ENCODE measurements around the gene PLEKHG4B.

Gene PLEKHG4B

GRCh38 chr5:77546-77945, 14.4 kb upstream of the PLEKHG4B start:
- H3K36me3 ChIP-seq (ENCODE audit: insufficient read depth, low read length), result no peaks in the 10 kb centered on the region
- H3K4me1 ChIP-seq (ENCODE audit: insufficient read depth, low read length), result no peaks in the 10 kb centered on the region
- no peaks in the 10 kb centered on the region for H3K27me3 ChIP-seq (ENCODE audit: control insufficient read depth in 1 of 2, insufficient read depth in 2 of 2, low read length in 2 of 2)
- no peak overlapping the region for H3K9ac ChIP-seq (ENCODE audit: low read length)
- no peak overlapping the region for H3K4me3 ChIP-seq (ENCODE audit: low read depth in 1 of 2, low read length in 2 of 2)
- H3K27ac ChIP-seq (ENCODE audit: low read depth, low read length), result no peak overlapping the region
- no peaks in the 10 kb centered on the region for H3K9me3 ChIP-seq (ENCODE audit: low read length)

DNA sequence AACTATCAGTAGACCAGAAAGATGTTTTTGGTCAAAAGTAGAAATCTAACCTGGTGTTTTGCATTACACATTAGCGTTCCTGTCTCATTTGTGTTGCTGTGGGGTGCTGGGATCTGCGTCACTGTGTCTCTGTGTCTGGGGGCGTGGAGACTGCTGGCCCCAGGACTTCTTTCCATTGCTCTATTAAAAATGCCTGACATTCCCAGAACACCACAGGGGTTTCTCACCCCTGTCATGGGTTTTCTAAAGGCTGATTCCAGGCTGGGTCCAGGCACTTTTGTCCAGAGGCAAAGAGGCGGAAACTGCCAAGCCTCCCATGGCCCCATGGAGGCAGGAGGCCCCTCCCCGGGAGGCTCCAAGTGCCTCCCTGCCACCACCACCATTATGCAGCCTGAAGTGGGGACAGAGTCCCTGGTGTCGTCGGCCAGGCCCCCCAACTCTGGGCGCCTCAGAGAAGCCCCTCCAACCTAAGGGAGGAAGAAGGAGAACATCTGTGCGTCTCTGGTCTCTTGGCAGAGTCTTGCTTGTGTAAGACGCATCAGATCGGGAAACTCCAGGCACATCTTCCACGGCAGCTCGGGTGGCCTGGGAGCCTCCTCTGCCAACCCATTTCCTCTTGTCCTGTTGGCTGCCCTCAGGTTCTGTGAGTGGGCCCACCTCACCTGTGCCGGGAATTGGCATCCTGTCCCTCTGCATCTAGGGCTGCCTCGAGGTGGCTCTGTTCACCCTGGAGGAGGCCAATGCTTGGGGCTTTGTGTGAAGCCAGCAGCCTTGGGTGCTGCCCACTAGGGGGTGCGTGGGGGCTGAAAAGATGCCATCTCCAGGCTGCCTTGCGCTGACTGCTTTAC, 13.8 kb upstream of the PLEKHG4B start:
- H3K4me1 ChIP-seq (ENCODE audit: insufficient read depth, low read length), result no peaks in the 10 kb centered on the region
- H3K27ac ChIP-seq (ENCODE audit: low read depth, low read length), result no peak overlapping the region
- H3K36me3 ChIP-seq (ENCODE audit: insufficient read depth, low read length), result no peaks in the 10 kb centered on the region
- no peaks in the 10 kb centered on the region for H3K27me3 ChIP-seq (ENCODE audit: control insufficient read depth in 1 of 2, insufficient read depth in 2 of 2, low read length in 2 of 2)
- H3K9ac ChIP-seq (ENCODE audit: low read length), result no peak overlapping the region
- H3K4me3 ChIP-seq (ENCODE audit: low read depth in 1 of 2, low read length in 2 of 2), result no peak overlapping the region
- H3K9me3 ChIP-seq (ENCODE audit: low read length), result no peaks in the 10 kb centered on the region

- H3K4me1 ChIP-seq (ENCODE audit: insufficient read depth, low read length), result no peaks in the 10 kb centered on the region
- no peaks in the 10 kb centered on the region for H3K9me3 ChIP-seq (ENCODE audit: low read length)
- H3K27me3 ChIP-seq (ENCODE audit: control insufficient read depth in 1 of 2, insufficient read depth in 2 of 2, low read length in 2 of 2), result no peaks in the 10 kb centered on the region
- H3K36me3 ChIP-seq (ENCODE audit: insufficient read depth, low read length), result no peaks in the 10 kb centered on the region
- H3K9ac ChIP-seq (ENCODE audit: low read length), result no peak overlapping the region
- no peak overlapping the region for H3K27ac ChIP-seq (ENCODE audit: low read depth, low read length)
- H3K4me3 ChIP-seq (ENCODE audit: low read depth in 1 of 2, low read length in 2 of 2), result no peak overlapping the region
Measured at GRCh38 chr5:78805-79149, 13.2 kb upstream of the PLEKHG4B start.

GRCh38 chr5:79263-79662, 12.7 kb upstream of the PLEKHG4B start:
- Histone ChIP-seq H3K4me1 (ENCODE audit: insufficient read depth, low read length) (no peaks in the 10 kb centered on the region), H3K9me3 (ENCODE audit: low read length) (no peaks in the 10 kb centered on the region), H3K27me3 (ENCODE audit: control insufficient read depth in 1 of 2, insufficient read depth in 2 of 2, low read length in 2 of 2) (no peaks in the 10 kb centered on the region), H3K36me3 (ENCODE audit: insufficient read depth, low read length) (no peaks in the 10 kb centered on the region), H3K4me3 (ENCODE audit: low read depth in 1 of 2, low read length in 2 of 2) (no peak overlapping the region), H3K27ac (ENCODE audit: low read depth, low read length) (no peak overlapping the region), H3K9ac (ENCODE audit: low read length) (no peak overlapping the region)

DNA sequence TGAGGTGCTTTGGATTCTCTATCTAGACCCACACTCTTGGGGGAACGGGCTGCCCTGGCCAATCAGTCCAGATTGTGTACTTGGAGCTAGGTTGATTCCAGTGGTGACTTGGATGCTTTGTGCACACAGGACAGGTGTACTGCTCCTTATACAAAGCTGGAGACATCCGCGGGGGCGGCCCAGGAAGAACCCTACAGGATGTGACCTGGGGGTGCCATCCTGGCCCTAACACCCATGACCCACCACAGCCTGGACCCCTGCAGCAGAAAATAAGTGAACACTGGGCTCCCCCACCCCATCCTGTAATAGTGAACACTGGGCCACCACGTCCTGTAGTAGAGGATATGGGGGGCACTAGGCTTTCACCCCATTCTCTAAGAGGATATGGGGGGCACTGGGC, 12.1 kb upstream of the PLEKHG4B start:
- H3K9me3 ChIP-seq (ENCODE audit: low read length), result no peaks in the 10 kb centered on the region
- no peak overlapping the region for H3K4me3 ChIP-seq (ENCODE audit: low read depth in 1 of 2, low read length in 2 of 2)
- H3K36me3 ChIP-seq (ENCODE audit: insufficient read depth, low read length), result no peaks in the 10 kb centered on the region
- H3K9ac ChIP-seq (ENCODE audit: low read length), result no peak overlapping the region
- no peak overlapping the region for H3K27ac ChIP-seq (ENCODE audit: low read depth, low read length)
- no peaks in the 10 kb centered on the region for H3K4me1 ChIP-seq (ENCODE audit: insufficient read depth, low read length)
- no peaks in the 10 kb centered on the region for H3K27me3 ChIP-seq (ENCODE audit: control insufficient read depth in 1 of 2, insufficient read depth in 2 of 2, low read length in 2 of 2)

- H3K27ac ChIP-seq (ENCODE audit: low read depth, low read length), result no peak overlapping the region
- no peaks in the 10 kb centered on the region for H3K4me1 ChIP-seq (ENCODE audit: insufficient read depth, low read length)
- H3K4me3 ChIP-seq (ENCODE audit: low read depth in 1 of 2, low read length in 2 of 2), result no peak overlapping the region
- no peaks in the 10 kb centered on the region for H3K9me3 ChIP-seq (ENCODE audit: low read length)
- H3K9ac ChIP-seq (ENCODE audit: low read length), result no peak overlapping the region
- H3K27me3 ChIP-seq (ENCODE audit: control insufficient read depth in 1 of 2, insufficient read depth in 2 of 2, low read length in 2 of 2), result no peaks in the 10 kb centered on the region
- H3K36me3 ChIP-seq (ENCODE audit: insufficient read depth, low read length), result no peaks in the 10 kb centered on the region
Measured at GRCh38 chr5:81391-82021, 10.5 kb upstream of the PLEKHG4B start.

DNA sequence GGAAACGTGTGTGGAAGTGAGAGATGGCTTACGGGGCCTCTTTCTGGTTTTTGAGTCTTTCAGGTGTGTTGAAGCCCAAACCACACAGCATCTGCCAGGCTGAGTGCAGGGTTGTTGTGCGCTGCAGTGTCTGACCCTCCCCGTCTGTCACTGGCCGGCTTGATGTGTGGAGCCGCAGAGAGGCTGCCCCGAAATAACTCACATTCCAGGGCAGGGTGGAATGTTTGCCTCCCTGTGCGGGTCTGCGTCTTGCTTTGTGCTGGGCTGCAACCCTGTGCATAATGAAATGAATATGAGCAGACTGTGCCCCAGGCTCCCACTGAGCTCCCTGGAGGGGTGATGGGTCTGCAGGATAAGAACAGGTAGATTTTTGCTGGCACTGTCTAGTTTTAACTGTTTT, 9.9 kb upstream of the PLEKHG4B start:
- Histone ChIP-seq H3K9ac (ENCODE audit: low read length) (no peak overlapping the region), H3K27me3 (ENCODE audit: control insufficient read depth in 1 of 2, insufficient read depth in 2 of 2, low read length in 2 of 2) (no peaks in the 10 kb centered on the region), H3K27ac (ENCODE audit: low read depth, low read length) (no peak overlapping the region), H3K4me1 (ENCODE audit: insufficient read depth, low read length) (no peaks in the 10 kb centered on the region), H3K9me3 (ENCODE audit: low read length) (no peaks in the 10 kb centered on the region), H3K36me3 (ENCODE audit: insufficient read depth, low read length) (no peaks in the 10 kb centered on the region), H3K4me3 (ENCODE audit: low read depth in 1 of 2, low read length in 2 of 2) (no peak overlapping the region)

- H3K36me3 ChIP-seq (ENCODE audit: insufficient read depth, low read length), result no peaks in the 10 kb centered on the region
- H3K4me1 ChIP-seq (ENCODE audit: insufficient read depth, low read length), result no peaks in the 10 kb centered on the region
- H3K27ac ChIP-seq (ENCODE audit: low read depth, low read length), result no peak overlapping the region
- H3K27me3 ChIP-seq (ENCODE audit: control insufficient read depth in 1 of 2, insufficient read depth in 2 of 2, low read length in 2 of 2), result no peaks in the 10 kb centered on the region
- no peaks in the 10 kb centered on the region for H3K9me3 ChIP-seq (ENCODE audit: low read length)
- no peak overlapping the region for H3K9ac ChIP-seq (ENCODE audit: low read length)
- no peak overlapping the region for H3K4me3 ChIP-seq (ENCODE audit: low read depth in 1 of 2, low read length in 2 of 2)
Measured at GRCh38 chr5:82570-82969, 9.4 kb upstream of the PLEKHG4B start.

- no peak overlapping the region for H3K27ac ChIP-seq (ENCODE audit: low read depth, low read length)
- no peaks in the 10 kb centered on the region for H3K4me1 ChIP-seq (ENCODE audit: insufficient read depth, low read length)
- H3K36me3 ChIP-seq (ENCODE audit: insufficient read depth, low read length), result no peaks in the 10 kb centered on the region
- no peaks in the 10 kb centered on the region for H3K9me3 ChIP-seq (ENCODE audit: low read length)
- no peaks in the 10 kb centered on the region for H3K27me3 ChIP-seq (ENCODE audit: control insufficient read depth in 1 of 2, insufficient read depth in 2 of 2, low read length in 2 of 2)
- H3K4me3 ChIP-seq (ENCODE audit: low read depth in 1 of 2, low read length in 2 of 2), result no peak overlapping the region
- H3K9ac ChIP-seq (ENCODE audit: low read length), result no peak overlapping the region
Measured at GRCh38 chr5:83029-83428, 8.9 kb upstream of the PLEKHG4B start.

- no peak overlapping the region for H3K27ac ChIP-seq (ENCODE audit: low read depth, low read length)
- no peak overlapping the region for H3K9ac ChIP-seq (ENCODE audit: low read length)
- H3K27me3 ChIP-seq (ENCODE audit: control insufficient read depth in 1 of 2, insufficient read depth in 2 of 2, low read length in 2 of 2), result peaks cover 2 to 7% of the 10 kb centered on the region in 2 donors
- H3K9me3 ChIP-seq (ENCODE audit: low read length), result no peaks in the 10 kb centered on the region
- H3K4me1 ChIP-seq (ENCODE audit: insufficient read depth, low read length), result no peaks in the 10 kb centered on the region
- H3K4me3 ChIP-seq (ENCODE audit: low read depth in 1 of 2, low read length in 2 of 2), result no peak overlapping the region
- H3K36me3 ChIP-seq (ENCODE audit: insufficient read depth, low read length), result no peaks in the 10 kb centered on the region
Measured at GRCh38 chr5:85334-85995, 6.5 kb upstream of the PLEKHG4B start.

DNA sequence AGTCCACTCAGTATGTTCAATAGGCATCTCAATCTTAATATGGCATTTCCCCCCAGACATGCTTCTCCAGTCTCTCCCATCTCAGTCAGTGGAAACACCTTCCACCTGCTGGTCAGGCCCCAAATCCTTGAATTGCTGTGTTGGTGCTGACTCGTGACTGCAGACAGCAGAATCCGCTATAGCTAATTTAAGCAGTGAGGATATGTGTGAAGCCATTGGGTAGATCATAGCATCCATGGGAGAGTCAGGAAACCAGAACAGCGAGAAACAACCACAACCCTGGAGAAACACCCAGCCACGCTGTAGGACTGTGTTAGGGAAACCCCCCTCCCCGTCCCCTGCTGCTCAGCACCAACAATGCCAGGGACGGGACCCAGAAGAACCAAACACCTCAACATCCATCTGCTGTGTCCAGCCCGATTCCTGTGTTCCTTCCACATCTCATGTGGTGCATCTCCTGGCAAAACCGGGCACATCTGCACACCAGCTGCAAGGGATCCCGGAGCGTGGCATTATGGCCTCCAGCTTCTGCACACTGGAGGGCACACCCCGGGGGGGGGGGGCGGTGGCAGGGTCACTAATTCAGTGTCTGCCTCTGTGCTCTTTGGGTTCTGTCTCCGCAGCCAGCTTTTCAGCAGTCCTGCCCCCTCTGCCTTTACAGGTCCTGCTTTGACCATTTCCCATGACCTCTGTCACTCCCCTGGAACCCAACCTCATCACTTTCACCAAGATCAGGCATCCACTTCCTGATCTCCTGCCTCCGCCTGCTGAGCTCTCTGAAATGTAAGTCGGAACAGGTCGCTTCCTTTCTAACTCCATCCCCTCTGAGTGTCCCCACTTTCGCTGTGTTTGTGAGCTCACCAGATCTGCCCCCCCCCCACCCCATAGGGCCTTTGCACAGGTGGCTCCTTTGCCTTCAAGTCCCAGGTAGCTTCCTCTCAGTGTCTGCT, 2.4 kb upstream of the PLEKHG4B start:
- H3K9ac ChIP-seq (ENCODE audit: low read length), result no peak overlapping the region
- H3K4me1 ChIP-seq (ENCODE audit: insufficient read depth, low read length), result no peaks in the 10 kb centered on the region
- H3K27me3 ChIP-seq (ENCODE audit: control insufficient read depth in 1 of 2, insufficient read depth in 2 of 2, low read length in 2 of 2), result peaks cover 29 to 43% of the 10 kb centered on the region in 2 donors
- no peak overlapping the region for H3K4me3 ChIP-seq (ENCODE audit: low read depth in 1 of 2, low read length in 2 of 2)
- no peak overlapping the region for H3K27ac ChIP-seq (ENCODE audit: low read depth, low read length)
- no peaks in the 10 kb centered on the region for H3K9me3 ChIP-seq (ENCODE audit: low read length)
- H3K36me3 ChIP-seq (ENCODE audit: insufficient read depth, low read length), result no peaks in the 10 kb centered on the region
